GM18505 (cell line): ENCODE data around the gene PCDHB7.
"Not testable (repeated sequence)": the region's sequence is repeated elsewhere in the genome, so short reads cannot be mapped to it uniquely, and the experiment has no call there.

Source experiments
- ATAC-seq: cut with Tn5 transposase; IDR thresholded peaks from one replicate; pipeline ENCODE4 v1.9.1; 2021; ENCODE audit not compliant: unreplicated experiment
- POLR2A ChIP-seq: IDR thresholded peaks from 4 replicates; pipeline ENCODE4 v1.6.1; 2011; ENCODE audit warnings: borderline replicate concordance; ENCODE audit not compliant: insufficient read depth, insufficient read length; ENCODE audit errors: extremely low read depth

Gene PCDHB7

GRCh38 chr5:141175933-141176332 is 3.5 kb downstream of the PCDHB7 start:
- no peak for TF ChIP-seq POLR2A
- ATAC-seq, result no peak

GRCh38 chr5:141177577-141178191 is 5.2 kb downstream of the PCDHB7 start, which contains the start of gene PCDHB8:
TSS of gene PCDHB8 (plus strand) at chr5:141177790. CDS start at chr5:141178035, 245 bp downstream.
- not testable (repeated sequence) for ATAC-seq

GRCh38 chr5:141179371-141179770 is 6.9 kb downstream of the PCDHB7 start:
- ATAC-seq, result not testable (repeated sequence)

- not testable (repeated sequence) for ATAC-seq
Observed at GRCh38 chr5:141179876-141180275, 7.4 kb downstream of the PCDHB7 start.

GRCh38 chr5:141180313-141180712 is 7.9 kb downstream of the PCDHB7 start:
- no peak for TF ChIP-seq POLR2A

GRCh38 chr5:141182248-141182647 is 9.8 kb downstream of the PCDHB7 start, which contains the start of gene PCDHB16:
TSS of gene PCDHB16 (plus strand) at chr5:141182387. CDS start at chr5:141182560, 173 bp downstream.
- TF ChIP-seq POLR2A, result no peak
- no peak for ATAC-seq

More at GRCh38 chr5:141180313-141180712, 7.9 kb downstream of the PCDHB7 start:
- no peak for ATAC-seq

- not testable (repeated sequence) for ATAC-seq
Observed at GRCh38 chr5:141184117-141184855, 11.8 kb downstream of the PCDHB7 start.

DNA sequence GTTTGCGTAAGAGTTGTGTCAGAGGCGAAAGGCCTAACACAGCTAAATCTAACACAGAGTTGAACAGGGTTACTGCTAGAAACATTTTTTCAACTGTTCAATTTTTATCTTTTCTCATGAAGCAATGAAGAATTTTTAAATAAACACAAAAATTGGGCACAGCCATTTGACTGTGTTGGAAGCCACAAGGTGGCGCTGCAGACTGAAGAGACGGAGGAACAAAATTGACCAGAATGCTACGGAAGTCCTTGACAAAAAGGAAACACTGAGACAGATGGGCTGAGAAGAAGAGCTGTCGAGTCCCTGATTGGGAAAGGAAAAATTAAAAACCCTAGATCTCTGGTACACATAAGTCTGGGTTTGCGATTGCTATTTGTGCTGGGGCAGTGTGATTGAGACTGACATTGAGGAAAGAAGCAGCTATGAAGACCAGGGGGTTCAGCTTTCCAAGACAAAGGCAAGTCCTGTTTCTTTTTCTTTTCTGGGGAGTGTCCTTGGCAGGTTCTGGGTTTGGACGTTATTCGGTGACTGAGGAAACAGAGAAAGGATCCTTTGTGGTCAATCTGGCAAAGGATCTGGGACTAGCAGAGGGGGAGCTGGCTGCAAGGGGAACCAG is 14.6 kb downstream of the PCDHB7 start, which contains the start of gene PCDHB9:
Gene PCDHB9, plus strand, starts transcription at position 265 of the 616 bp plus-strand sequence. Its CDS starts 158 bp downstream, at position 423.
- no peak for TF ChIP-seq POLR2A
- no peak for ATAC-seq

DNA sequence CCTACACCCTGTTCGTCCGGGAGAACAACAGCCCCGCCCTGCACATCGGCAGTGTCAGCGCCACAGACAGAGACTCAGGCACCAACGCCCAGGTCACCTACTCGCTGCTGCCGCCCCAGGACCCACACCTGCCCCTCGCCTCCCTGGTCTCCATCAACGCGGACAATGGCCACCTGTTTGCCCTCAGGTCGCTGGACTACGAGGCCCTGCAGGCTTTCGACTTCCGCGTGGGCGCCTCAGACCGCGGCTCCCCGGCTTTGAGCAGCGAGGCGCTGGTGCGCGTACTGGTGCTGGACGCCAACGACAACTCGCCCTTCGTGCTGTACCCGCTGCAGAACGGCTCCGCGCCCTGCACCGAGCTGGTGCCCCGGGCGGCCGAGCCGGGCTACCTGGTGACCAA is 16.2 kb downstream of the PCDHB7 start:
- ATAC-seq, result not testable (repeated sequence)

DNA sequence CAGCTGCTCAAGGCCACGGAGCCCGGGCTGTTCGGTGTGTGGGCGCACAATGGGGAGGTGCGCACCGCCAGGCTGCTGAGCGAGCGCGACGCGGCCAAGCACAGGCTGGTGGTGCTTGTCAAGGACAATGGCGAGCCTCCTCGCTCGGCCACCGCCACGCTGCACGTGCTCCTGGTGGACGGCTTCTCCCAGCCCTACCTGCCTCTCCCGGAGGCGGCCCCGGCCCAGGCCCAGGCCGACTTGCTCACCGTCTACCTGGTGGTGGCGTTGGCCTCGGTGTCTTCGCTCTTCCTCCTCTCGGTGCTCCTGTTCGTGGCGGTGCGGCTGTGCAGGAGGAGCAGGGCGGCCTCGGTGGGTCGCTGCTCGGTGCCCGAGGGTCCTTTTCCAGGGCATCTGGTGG is 16.7 kb downstream of the PCDHB7 start:
- not testable (repeated sequence) for ATAC-seq

- ATAC-seq, result no peak
- TF ChIP-seq POLR2A, result no peak
Observed at GRCh38 chr5:141192110-141192725, 19.8 kb downstream of the PCDHB7 start, which contains the start of gene PCDHB10. TSS of gene PCDHB10 (plus strand) at chr5:141192353. CDS start at chr5:141192553, 200 bp downstream.

GRCh38 chr5:141194332-141194731 is 21.9 kb downstream of the PCDHB7 start:
- not testable (repeated sequence) for ATAC-seq

- no peak for TF ChIP-seq POLR2A
- no peak for ATAC-seq
Observed at GRCh38 chr5:141196363-141196762, 23.9 kb downstream of the PCDHB7 start.
